ENCODE measurements around the gene PPP3CA. TPM values are rescaled to one million over a fixed set of nuclear protein-coding genes. Genes with fewer than 3 reads are reported as not detected.

PPP3CA gene
- total RNA-seq, 1 experiment from 2014 or later: 31.0 TPM

- in situ Hi-C loops (cut with HindIII; ENCODE audit: low pct_unique_long_range_greater_than_20kb, low sequenced_read_pairs) (no loop called here), intact Hi-C loops (cut with micrococcal nuclease; ENCODE audit: unreplicated experiment) (no loop called here)
- H3K27ac ChIP-seq (ENCODE audit: low read length): no peak overlapping the region
- H3K9me3 ChIP-seq (ENCODE audit: control insufficient read depth, insufficient read depth, low read depth, low read length): no peaks in the 10 kb centered on the region
- DNase-seq (ENCODE audit: low read depth, low spot score) (no peak), ATAC-seq (no peak)
- no peaks in the 10 kb centered on the region for H3K27me3 ChIP-seq (ENCODE audit: control insufficient read depth, insufficient read depth, low read length)
- CTCF ChIA-PET: no interaction called here
- POLR2A ChIA-PET: no interaction called here
- no peaks in the 10 kb centered on the region for H3K36me3 ChIP-seq (ENCODE audit: control insufficient read depth, insufficient read depth, low read length)
- H3K4me1 ChIP-seq (ENCODE audit: control insufficient read depth, insufficient read depth, low read length): no peaks in the 10 kb centered on the region
- TF ChIP-seq REST (IDR thresholded peaks at IDR 0.05; ENCODE audit: insufficient read depth in 1 of 2, low read depth in 2 of 2, low read length in 1 of 2) (no peak), POLR2AphosphoS5 (IDR thresholded peaks at IDR 0.05; ENCODE audit: low read depth, low read length) (no peak), CTCF (IDR thresholded peaks at IDR 0.05) (no peak), TCF7L2 (IDR thresholded peaks at IDR 0.05; ENCODE audit: low read depth, low read length) (no peak), SIN3A (IDR thresholded peaks at IDR 0.05; ENCODE audit: borderline replicate concordance, insufficient read depth, low read depth, low read length) (no peak)
- H3K4me3 ChIP-seq (ENCODE audit: low read depth in 2 of 2, low read length in 2 of 2): no peak overlapping the region
- no TSS peak for BruUV-seq (replicated peaks)
These were observed 264.2 kb downstream of the PPP3CA start for GRCh38 chr4:101083131-101083530.

- ChIA-PET POLR2A (no interaction called here), CTCF (no interaction called here)
- no peak overlapping the region for H3K27ac ChIP-seq (ENCODE audit: low read length)
- intact Hi-C loops (cut with micrococcal nuclease; ENCODE audit: unreplicated experiment) (no loop called here), in situ Hi-C loops (cut with HindIII; ENCODE audit: low pct_unique_long_range_greater_than_20kb, low sequenced_read_pairs) (no loop called here)
- BruUV-seq (replicated peaks): no TSS peak
- no peaks in the 10 kb centered on the region for H3K36me3 ChIP-seq (ENCODE audit: control insufficient read depth, insufficient read depth, low read length)
- DNase-seq (ENCODE audit: low read depth, low spot score): no peak
- ATAC-seq: no peak
- no peaks in the 10 kb centered on the region for H3K9me3 ChIP-seq (ENCODE audit: control insufficient read depth, insufficient read depth, low read depth, low read length)
- H3K27me3 ChIP-seq (ENCODE audit: control insufficient read depth, insufficient read depth, low read length): no peaks in the 10 kb centered on the region
- no peak for TF ChIP-seq POLR2AphosphoS5 (IDR thresholded peaks at IDR 0.05; ENCODE audit: low read depth, low read length)
- no peak for TF ChIP-seq REST (IDR thresholded peaks at IDR 0.05; ENCODE audit: insufficient read depth in 1 of 2, low read depth in 2 of 2, low read length in 1 of 2)
- TF ChIP-seq CTCF (IDR thresholded peaks at IDR 0.05): no peak
- TF ChIP-seq SIN3A (IDR thresholded peaks at IDR 0.05; ENCODE audit: borderline replicate concordance, insufficient read depth, low read depth, low read length): no peak
- no peak for TF ChIP-seq TCF7L2 (IDR thresholded peaks at IDR 0.05; ENCODE audit: low read depth, low read length)
- H3K4me3 ChIP-seq (ENCODE audit: low read depth in 2 of 2, low read length in 2 of 2): no peak overlapping the region
- no peaks in the 10 kb centered on the region for H3K4me1 ChIP-seq (ENCODE audit: control insufficient read depth, insufficient read depth, low read length)
These were observed 265.5 kb downstream of the PPP3CA start for GRCh38 chr4:101081695-101082369.
